HepG2 (cell line): ENCODE measurements around the gene SLC45A1. TPM values are rescaled to one million over a fixed set of nuclear protein-coding genes. Genes with fewer than 3 reads are reported as not detected.

Experiments
- ATAC-seq: fragments of 200-7000 bp; cut with Tn5 transposase; 3 replicates; pipeline ENCODE4 v1.9.1; 2020; ENCODE audit warnings: mild to moderate bottlenecking, moderate library complexity
- BruUV-seq: library from RNA; stranded (reverse); fragments of 400-500 nt; replicated peaks from 2 replicates; lab custom pipeline; 2021; lab: Mats Ljungman, UMichigan
- CTCF ChIA-PET: fragments of 300-600 bp; formaldehyde crosslinking; extraction: SDS; loops from one replicate; lab custom pipeline; 2021; ENCODE audit warnings: low total read pairs, inconsistent platforms, low intra/inter-chr PET ratio; lab: Yijun Ruan, JAX
- POLR2A ChIA-PET: fragments of 350-600 bp; sonication (Branson Sonifier 250); formaldehyde crosslinking; loops from one replicate; lab custom pipeline; 2020; ENCODE audit warnings: antibody characterized with exemption, inconsistent platforms; lab: Yijun Ruan, JAX
- DNase-seq: peaks from one replicate; pipeline ENCODE4 v3.0.0-alpha.2; 2015; ENCODE audit warnings: low spot score
- FAIRE-seq: peaks from 3 replicates; lab custom pipeline; 2011; peaks lifted over from hg19 to GRCh38; lab: Jason Lieb, UNC
- H2AFZ ChIP-seq: one replicate; pipeline ENCODE4 v1.6.1; 2011; ENCODE audit warnings: low read length, inconsistent platforms
- H3K27ac ChIP-seq: fragments of 300-600 bp; 3 replicates; pipeline ENCODE4 v1.8.0; 2011; ENCODE audit warnings: mixed run types, mild to moderate bottlenecking, mixed read lengths, low read length, inconsistent platforms; ENCODE audit not compliant: insufficient read depth; ENCODE audit errors: extremely low read length
- H3K27me3 ChIP-seq, 2 experiments: fragments of 200-600 bp in 1 of 2; 2 replicates in 1 of 2; 3 replicates in 1 of 2; pipeline versions ENCODE4 v1.6.0 to v1.8.0; 2011; ENCODE audit warnings: low read length in 2 of 2, mild to moderate bottlenecking in 2 of 2, moderate library complexity in 2 of 2, inconsistent platforms in 1 of 2; ENCODE audit not compliant: insufficient read depth in 2 of 2, control insufficient read depth in 1 of 2
- H3K36me3 ChIP-seq, 2 experiments: fragments of 200-600 bp in 1 of 2; replicated peaks in 1 of 2; 2 replicates in 1 of 2; 3 replicates in 1 of 2; pipeline versions ENCODE4 v1.5.1 to v1.8.0; 2011; ENCODE audit warnings: low read length in 2 of 2, inconsistent platforms in 1 of 2; ENCODE audit not compliant: insufficient read depth in 2 of 2, control insufficient read depth in 1 of 2
- H3K4me1 ChIP-seq: 2 replicates; pipeline ENCODE4 v1.5.1; 2012; ENCODE audit warnings: low read length, inconsistent platforms; ENCODE audit not compliant: insufficient read depth
- H3K4me2 ChIP-seq: 2 replicates; pipeline ENCODE4 v1.6.0; 2011; ENCODE audit warnings: low read depth, low read length, inconsistent platforms
- H3K4me3 ChIP-seq, 3 experiments: fragments of 200-600 bp in 1 of 3; sonication (generic), shearing (Covaris generic) in 1 of 3; replicated peaks in 1 of 3; 2 replicates each; pipeline ENCODE4 v1.5.1; 2011 to 2016; ENCODE audit warnings: low read length in 3 of 3, inconsistent platforms in 2 of 3, low read depth in 2 of 3, mild to moderate bottlenecking in 2 of 3, control low read depth in 1 of 3, mixed read lengths in 1 of 3; ENCODE audit not compliant: insufficient read depth in 1 of 3
- H3K79me2 ChIP-seq: one replicate; pipeline ENCODE4 v1.6.1; 2011; ENCODE audit warnings: low read length, inconsistent platforms; ENCODE audit not compliant: insufficient read depth
- H3K9ac ChIP-seq: 2 replicates; pipeline ENCODE4 v1.6.0; 2011; ENCODE audit warnings: mild to moderate bottlenecking, low read depth, low read length, inconsistent platforms; ENCODE audit not compliant: insufficient read depth
- H3K9me3 ChIP-seq: 2 replicates; pipeline ENCODE4 v1.5.1; 2012; ENCODE audit warnings: mild to moderate bottlenecking, low read length
- H4K20me1 ChIP-seq: 2 replicates; pipeline ENCODE4 v1.6.0; 2011; ENCODE audit warnings: inconsistent platforms, mild to moderate bottlenecking, low read length, moderate library complexity; ENCODE audit not compliant: insufficient read depth
- BRD4 ChIP-seq: sonication (generic); formaldehyde crosslinking; IDR thresholded peaks from 2 replicates; pipeline ENCODE4 v1.4.0; 2020; ENCODE audit warnings: missing genetic modification reagents
- KDM2A ChIP-seq: sonication (generic); formaldehyde crosslinking; IDR thresholded peaks from 2 replicates; pipeline ENCODE4 v1.4.0; 2020; ENCODE audit warnings: low read depth, missing genetic modification reagents, borderline replicate concordance
- MED1 ChIP-seq: sonication (generic); formaldehyde crosslinking; IDR thresholded peaks from 2 replicates; pipeline ENCODE4 v1.4.0; 2020; ENCODE audit warnings: missing genetic modification reagents
- MXI1 ChIP-seq: IDR thresholded peaks from 3 replicates; pipeline ENCODE4 v1.6.1; 2012; ENCODE audit warnings: low read depth, low read length, inconsistent platforms, borderline replicate concordance
- ZMAT3 ChIP-seq: sonication (generic); formaldehyde crosslinking; conservative IDR thresholded peaks from 2 replicates; pipeline ENCODE4 v1.7.0; 2021; ENCODE audit warnings: missing genetic modification reagents
- ZMYM4 ChIP-seq: sonication (generic); formaldehyde crosslinking; IDR thresholded peaks from 2 replicates; pipeline ENCODE4 v1.8.1; 2023; ENCODE audit warnings: mild to moderate bottlenecking, missing genetic modification reagents
- ZNF101 ChIP-seq: sonication (generic); formaldehyde crosslinking; IDR thresholded peaks from 2 replicates; pipeline ENCODE4 v1.4.0; 2020; ENCODE audit warnings: mild to moderate bottlenecking, low read depth, missing genetic modification reagents, borderline replicate concordance
- WGBS: methylation state at CpG from one replicate; pipeline ENCODE4 v1.1.6; 2017; ENCODE audit warnings: low lambda C conversion rate; 5-methylcytosine and 5-hydroxymethylcytosine counted together
- in situ Hi-C: cut with HindIII; loops from 2 replicates; pipeline ENCODE4 v1.10.0; 2017; ENCODE audit warnings: low pct_unique_long_range_greater_than_20kb; ENCODE audit not compliant: extremely low pct_ligation_motif_present
- intact Hi-C: fragments of 100-400 bp; cut with micrococcal nuclease; formaldehyde crosslinking; loops from one replicate; pipeline ENCODE4 v1.10.0; 2022; ENCODE audit not compliant: unreplicated experiment
- polyA plus RNA-seq, 8 experiments: library from polyadenylated mRNA; depleted of rRNA in 3 of 8; stranded (reverse) in 7 of 8; unstranded in 1 of 8; fragments of >200 nt; fragmentation: Illumina TruSeq in 4 of 8; extraction: Trizol in 4 of 8; gene quantifications; 2 replicates each; pipeline versions ENCODE4 v1.2.1 to v1.2.3, GENCODE V29; 2011 to 2016; ENCODE audit warnings: low read depth in 4 of 8, missing spikeins in 1 of 8, mixed read lengths in 1 of 8; ENCODE audit not compliant: insufficient read depth in 1 of 8
- total RNA-seq, 5 experiments: library from RNA; depleted of rRNA; stranded (reverse); fragments of >200 nt; fragmentation: Illumina TruSeq; extraction: Trizol; gene quantifications; 2 replicates each; pipeline ENCODE4 v1.2.3, GENCODE V29; 2016; ENCODE audit warnings: low read depth in 1 of 5
- TF ChIP-seq, protein P1 (sequence below): sonication (generic); formaldehyde crosslinking; IDR thresholded peaks from 2 replicates; pipeline ENCODE4 v1.4.0; 2020; ENCODE audit warnings: missing genetic modification reagents
- TF ChIP-seq, protein P2 (sequence below): IDR thresholded peaks from 2 replicates; pipeline ENCODE4 v1.6.1; 2016; ENCODE audit warnings: missing biosample characterization, missing genetic modification reagents, low read depth
- TF ChIP-seq, protein P3 (sequence below): sonication (generic); formaldehyde crosslinking; IDR thresholded peaks from 2 replicates; pipeline ENCODE4 v1.4.0; 2020; ENCODE audit warnings: missing genetic modification reagents

Gene SLC45A1
- total and polyA plus RNA-seq, 2 of the 13 experiments (the other 11 are each of a cell fraction or from before 2014, with no cell fraction given): not detected

DNA sequence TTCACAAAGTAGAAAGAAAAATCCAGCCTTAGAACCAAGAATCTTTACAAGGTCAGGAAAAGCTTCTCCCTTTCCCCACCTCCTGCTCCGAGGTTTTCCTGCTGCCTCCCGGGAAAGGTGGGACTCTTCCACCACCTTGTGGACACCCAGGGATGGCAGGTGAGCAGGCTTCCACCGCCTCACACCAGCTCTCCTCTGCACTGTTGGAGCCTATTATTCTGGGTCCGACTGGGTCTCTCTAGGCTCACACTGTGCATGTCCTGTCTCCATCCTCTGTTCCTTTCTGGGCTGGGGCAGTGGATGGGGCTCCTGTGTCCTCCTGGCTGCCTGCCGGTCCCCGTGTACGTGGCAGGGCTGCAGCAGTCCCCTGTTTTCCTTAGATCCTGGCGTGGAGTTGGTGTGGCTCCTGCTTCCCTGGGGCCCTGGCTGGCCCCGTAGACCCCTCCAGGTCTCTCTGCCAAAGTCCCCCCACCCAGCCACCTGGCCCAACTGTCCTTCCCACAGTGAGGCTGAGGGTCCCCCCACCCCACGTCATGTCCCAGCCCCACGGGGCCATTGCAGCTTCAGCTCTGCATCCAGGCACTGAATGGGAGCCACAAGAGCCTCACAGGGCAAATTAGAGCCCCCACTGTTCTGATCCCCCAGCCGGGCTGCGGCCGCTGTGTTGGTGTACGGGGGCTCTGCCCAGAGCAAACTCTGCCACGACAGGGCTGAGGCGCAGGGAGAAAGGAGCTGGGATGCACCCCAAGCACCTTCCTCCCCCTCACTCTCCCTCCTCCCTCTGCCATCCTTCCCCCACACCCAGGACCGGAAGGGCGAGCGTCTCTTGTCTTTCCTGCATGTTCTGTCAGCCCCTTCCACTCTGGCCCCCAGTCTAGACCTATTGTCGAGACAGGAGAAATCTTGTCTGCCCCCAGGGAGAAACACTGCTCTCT is 3.3 kb upstream of the SLC45A1 start (continued):
- TF ChIP-seq MED1 (CRISPR knock-in tag): peak; percentile 76
- TF ChIP-seq, protein P1, sequence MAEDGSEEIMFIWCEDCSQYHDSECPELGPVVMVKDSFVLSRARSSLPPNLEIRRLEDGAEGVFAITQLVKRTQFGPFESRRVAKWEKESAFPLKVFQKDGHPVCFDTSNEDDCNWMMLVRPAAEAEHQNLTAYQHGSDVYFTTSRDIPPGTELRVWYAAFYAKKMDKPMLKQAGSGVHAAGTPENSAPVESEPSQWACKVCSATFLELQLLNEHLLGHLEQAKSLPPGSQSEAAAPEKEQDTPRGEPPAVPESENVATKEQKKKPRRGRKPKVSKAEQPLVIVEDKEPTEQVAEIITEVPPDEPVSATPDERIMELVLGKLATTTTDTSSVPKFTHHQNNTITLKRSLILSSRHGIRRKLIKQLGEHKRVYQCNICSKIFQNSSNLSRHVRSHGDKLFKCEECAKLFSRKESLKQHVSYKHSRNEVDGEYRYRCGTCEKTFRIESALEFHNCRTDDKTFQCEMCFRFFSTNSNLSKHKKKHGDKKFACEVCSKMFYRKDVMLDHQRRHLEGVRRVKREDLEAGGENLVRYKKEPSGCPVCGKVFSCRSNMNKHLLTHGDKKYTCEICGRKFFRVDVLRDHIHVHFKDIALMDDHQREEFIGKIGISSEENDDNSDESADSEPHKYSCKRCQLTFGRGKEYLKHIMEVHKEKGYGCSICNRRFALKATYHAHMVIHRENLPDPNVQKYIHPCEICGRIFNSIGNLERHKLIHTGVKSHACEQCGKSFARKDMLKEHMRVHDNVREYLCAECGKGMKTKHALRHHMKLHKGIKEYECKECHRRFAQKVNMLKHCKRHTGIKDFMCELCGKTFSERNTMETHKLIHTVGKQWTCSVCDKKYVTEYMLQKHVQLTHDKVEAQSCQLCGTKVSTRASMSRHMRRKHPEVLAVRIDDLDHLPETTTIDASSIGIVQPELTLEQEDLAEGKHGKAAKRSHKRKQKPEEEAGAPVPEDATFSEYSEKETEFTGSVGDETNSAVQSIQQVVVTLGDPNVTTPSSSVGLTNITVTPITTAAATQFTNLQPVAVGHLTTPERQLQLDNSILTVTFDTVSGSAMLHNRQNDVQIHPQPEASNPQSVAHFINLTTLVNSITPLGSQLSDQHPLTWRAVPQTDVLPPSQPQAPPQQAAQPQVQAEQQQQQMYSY (CRISPR knock-in tag): peak; percentile 60; the same call in 1 of the 2 replicates
- TF ChIP-seq, all 625 proteins: peak for 120

DNA sequence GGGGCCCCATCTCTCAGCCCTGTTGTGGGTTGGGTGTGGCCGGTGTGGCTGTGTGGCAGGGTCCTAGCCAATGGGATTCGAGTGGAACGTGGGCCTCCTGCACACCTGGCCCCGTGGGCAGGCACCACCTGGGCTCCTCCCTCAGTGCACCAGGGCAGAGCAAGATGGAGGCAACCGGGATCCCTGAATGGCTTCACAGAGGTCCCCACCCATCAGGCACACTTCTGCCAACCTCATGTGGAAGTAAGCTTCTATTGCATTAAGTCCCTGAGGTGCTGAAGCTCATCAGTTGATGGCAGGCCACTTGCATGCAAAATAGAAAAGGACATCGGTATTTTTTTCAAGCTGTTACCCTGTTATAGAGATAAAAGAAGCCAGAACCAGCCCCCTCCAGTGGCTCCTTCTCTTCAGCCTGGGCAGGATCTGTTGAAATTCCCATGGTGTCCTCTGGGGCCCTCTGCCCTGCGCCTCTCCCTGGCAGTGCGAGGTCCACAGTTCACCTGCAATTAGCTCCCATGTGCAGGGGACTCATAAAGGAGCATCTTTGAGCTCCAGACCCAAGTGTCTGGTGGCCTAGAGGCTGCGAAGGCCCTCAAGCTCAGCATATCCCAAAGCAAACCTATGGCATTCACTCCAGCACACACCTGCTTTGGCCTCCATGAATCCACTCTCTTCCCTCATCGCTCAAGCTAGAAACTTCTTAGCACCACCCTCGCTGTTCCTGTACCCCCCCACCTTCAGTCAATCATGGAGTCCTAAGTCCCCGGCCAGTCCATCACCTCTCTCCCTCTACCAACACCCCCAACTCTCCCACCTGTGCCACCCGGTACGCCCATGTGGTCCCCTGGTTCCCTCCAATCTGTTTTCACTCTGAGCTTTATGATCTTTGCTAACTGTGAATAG is 2.1 kb upstream of the SLC45A1 start:
- Histone ChIP-seq H3K9me3 (no peaks in the 10 kb centered on the region), H3K27ac (no peak overlapping the region), H3K4me2 (peak overlapping the region; percentile 86), H3K9ac (0 out of 2 replicates have a peak overlapping the region, but pooled peaks have one; percentile 51), H3K79me2 (peaks cover 10% of the 10 kb centered on the region), H2AFZ (no peak overlapping the region), H3K36me3 (no peaks in the 10 kb centered on the region; a peak in 1 of 5 replicates), H3K4me3 (peak overlapping the region; percentile 24 to 64 (median 28)), H4K20me1 (no peaks in the 10 kb centered on the region), H3K4me1 (peaks cover 63% of the 10 kb centered on the region), H3K27me3 (peaks cover 2 to 6% of the 10 kb centered on the region in 2 experiments; a peak in 1 of 5 replicates)
- ChIA-PET POLR2A (interaction anchor here (0.8 to 4.0 kb wide), 10 partner anchors 22 to 353 kb away, joined by 3 to 54 read pairs (median 4); partner anchors contain the start of gene ERRFI1), CTCF (interaction anchor here (0.6 to 3.6 kb wide), 4 partner anchors 26 to 340 kb away, joined by 3 to 40 read pairs (median 20); no protein-coding TSS in a partner anchor)
- FAIRE-seq (peak; percentile 66), ATAC-seq (peak; percentile 86), DNase-seq (peak; percentile 69)
- intact Hi-C loops: loop anchor here (2.0 to 10.0 kb wide), 4 partner anchors 33 to 341 kb away; partner anchors contain the start of gene ERRFI1
- WGBS: 20% methylated on average over 12 of the region's 14 CpGs
- in situ Hi-C loops: loop anchor here (10.0 kb wide), 1 partner anchor 301 kb away; no protein-coding TSS in a partner anchor
- BruUV-seq: no TSS peak
- TF ChIP-seq ZMAT3 (CRISPR knock-in tag) (0 out of 2 replicates have a peak, but pooled peaks have one; percentile 33), BRD4 (CRISPR knock-in tag) (0 out of 2 replicates have a peak, but pooled peaks have one; percentile 43), KDM2A (CRISPR knock-in tag) (peak; percentile 39; the same call in 1 of the 2 replicates), ZNF101 (CRISPR knock-in tag) (no peak), ZMYM4 (CRISPR knock-in tag) (peak; percentile 32; the same call in 1 of the 2 replicates), MXI1 (no peak)
- TF ChIP-seq, protein P2, sequence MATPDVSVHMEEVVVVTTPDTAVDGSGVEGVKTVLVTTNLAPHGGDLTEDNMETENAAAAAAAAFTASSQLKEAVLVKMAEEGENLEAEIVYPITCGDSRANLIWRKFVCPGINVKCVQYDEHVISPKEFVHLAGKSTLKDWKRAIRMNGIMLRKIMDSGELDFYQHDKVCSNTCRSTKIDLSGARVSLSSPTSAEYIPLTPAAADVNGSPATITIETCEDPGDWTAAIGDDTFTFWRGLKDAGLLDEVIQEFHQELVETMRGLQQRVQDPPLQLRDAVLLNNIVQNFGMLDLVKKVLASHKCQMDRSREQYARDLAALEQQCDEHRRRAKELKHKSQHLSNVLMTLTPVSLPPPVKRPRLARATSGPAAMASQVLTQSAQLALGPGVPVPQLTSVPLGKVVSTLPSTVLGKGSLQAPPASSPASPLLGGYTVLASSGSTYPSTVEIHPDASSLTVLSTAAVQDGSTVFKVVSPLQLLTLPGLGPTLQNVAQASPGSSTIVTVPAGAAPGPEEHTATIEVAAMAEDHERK (CRISPR knock-in tag): no peak
- TF ChIP-seq, protein P3, sequence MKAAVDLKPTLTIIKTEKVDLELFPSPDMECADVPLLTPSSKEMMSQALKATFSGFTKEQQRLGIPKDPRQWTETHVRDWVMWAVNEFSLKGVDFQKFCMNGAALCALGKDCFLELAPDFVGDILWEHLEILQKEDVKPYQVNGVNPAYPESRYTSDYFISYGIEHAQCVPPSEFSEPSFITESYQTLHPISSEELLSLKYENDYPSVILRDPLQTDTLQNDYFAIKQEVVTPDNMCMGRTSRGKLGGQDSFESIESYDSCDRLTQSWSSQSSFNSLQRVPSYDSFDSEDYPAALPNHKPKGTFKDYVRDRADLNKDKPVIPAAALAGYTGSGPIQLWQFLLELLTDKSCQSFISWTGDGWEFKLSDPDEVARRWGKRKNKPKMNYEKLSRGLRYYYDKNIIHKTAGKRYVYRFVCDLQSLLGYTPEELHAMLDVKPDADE: no peak
